Stimulated activated naive CD8-positive, alpha-beta T cell treated with anti-CD3 and anti-CD28 coated beads, Interleukin-15, Interleukin-2, amounts not matched to agents 100 U/mL and 50 U/mL, for 24 hours (primary cell): ENCODE measurements around the gene PCDHGB1.
"Not testable (repeated sequence)": the region's sequence is repeated elsewhere in the genome, so short reads cannot be mapped to it uniquely, and the experiment has no call there.

Source experiments
- ATAC-seq: fragments of 150-1000 bp; cut with Tn5 transposase; one replicate; pipeline ENCODE4 v1.10.0; 2021
- DNase-seq: peaks from one replicate; pipeline ENCODE4 v3.0.0; 2021

Gene PCDHGB1

GRCh38 chr5:141346017-141346416 is 3.9 kb upstream of the PCDHGB1 start:
- DNase-seq, ATAC-seq: not testable (repeated sequence)

DNA sequence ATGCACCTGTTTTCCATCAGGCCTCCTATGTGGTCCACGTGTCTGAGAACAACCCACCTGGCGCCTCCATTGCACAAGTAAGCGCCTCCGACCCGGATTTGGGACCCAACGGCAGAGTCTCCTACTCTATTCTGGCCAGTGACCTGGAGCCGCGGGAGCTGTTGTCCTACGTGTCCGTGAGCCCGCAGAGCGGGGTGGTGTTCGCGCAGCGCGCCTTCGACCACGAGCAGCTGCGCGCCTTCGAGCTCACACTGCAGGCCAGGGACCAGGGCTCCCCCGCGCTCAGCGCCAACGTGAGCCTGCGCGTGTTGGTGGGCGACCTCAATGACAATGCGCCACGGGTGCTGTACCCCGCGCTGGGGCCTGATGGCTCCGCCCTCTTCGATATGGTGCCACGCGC is 1.7 kb downstream of the PCDHGB1 start:
- ATAC-seq (no peak), DNase-seq (no peak)

- no peak for ATAC-seq
- no peak for DNase-seq
Measured at GRCh38 chr5:141354900-141355469, 5.1 kb downstream of the PCDHGB1 start, which contains the start of gene PCDHGA4. Gene PCDHGA4 (plus strand): TSS chr5:141355021. CDS start chr5:141355108, 87 bp downstream.

GRCh38 chr5:141355641-141356040 is 5.7 kb downstream of the PCDHGB1 start:
- DNase-seq (no peak), ATAC-seq (no peak)

DNA sequence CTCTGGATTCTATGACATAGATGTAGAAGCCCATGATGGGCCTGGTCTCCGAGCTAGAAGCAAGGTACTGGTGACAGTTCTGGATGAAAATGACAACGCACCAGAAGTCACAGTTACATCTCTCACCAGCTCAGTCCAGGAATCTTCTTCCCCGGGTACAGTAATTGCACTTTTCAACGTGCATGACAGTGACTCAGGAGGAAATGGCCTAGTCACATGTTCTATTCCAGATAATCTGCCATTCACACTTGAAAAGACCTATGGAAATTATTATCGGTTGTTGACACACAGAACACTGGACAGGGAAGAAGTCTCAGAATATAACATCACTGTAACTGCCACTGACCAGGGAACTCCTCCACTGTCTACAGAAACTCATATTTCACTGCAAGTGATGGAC is 6.2 kb downstream of the PCDHGB1 start:
- no peak for ATAC-seq
- no peak for DNase-seq

DNA sequence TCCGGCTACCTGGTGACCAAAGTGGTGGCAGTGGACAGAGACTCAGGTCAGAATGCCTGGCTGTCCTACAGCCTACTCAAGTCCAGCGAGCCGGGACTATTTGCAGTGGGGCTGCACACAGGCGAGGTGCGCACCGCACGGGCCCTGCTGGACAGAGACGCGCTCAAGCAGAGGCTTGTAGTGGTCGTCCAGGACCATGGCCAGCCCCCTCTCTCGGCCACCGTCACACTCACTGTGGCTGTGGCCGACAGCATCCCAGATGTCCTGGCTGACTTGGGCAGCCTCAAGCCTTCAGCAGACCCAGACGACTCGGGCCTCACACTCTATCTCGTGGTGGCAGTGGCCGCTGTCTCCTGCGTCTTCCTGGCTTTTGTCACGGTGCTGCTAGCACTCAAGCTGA is 7.1 kb downstream of the PCDHGB1 start:
- ATAC-seq (peak; percentile 19), DNase-seq (no peak)

GRCh38 chr5:141359790-141360426 is 10.0 kb downstream of the PCDHGB1 start, which contains the start of gene PCDHGB2:
Gene PCDHGB2 (plus strand): TSS chr5:141359994. CDS start chr5:141360136, 142 bp downstream.
- DNase-seq = no peak
- no peak for ATAC-seq

GRCh38 chr5:141360685-141361084 is 10.8 kb downstream of the PCDHGB1 start:
- no peak for DNase-seq
- ATAC-seq = no peak

GRCh38 chr5:141362719-141363118 is 12.8 kb downstream of the PCDHGB1 start:
- no peak for ATAC-seq

DNA sequence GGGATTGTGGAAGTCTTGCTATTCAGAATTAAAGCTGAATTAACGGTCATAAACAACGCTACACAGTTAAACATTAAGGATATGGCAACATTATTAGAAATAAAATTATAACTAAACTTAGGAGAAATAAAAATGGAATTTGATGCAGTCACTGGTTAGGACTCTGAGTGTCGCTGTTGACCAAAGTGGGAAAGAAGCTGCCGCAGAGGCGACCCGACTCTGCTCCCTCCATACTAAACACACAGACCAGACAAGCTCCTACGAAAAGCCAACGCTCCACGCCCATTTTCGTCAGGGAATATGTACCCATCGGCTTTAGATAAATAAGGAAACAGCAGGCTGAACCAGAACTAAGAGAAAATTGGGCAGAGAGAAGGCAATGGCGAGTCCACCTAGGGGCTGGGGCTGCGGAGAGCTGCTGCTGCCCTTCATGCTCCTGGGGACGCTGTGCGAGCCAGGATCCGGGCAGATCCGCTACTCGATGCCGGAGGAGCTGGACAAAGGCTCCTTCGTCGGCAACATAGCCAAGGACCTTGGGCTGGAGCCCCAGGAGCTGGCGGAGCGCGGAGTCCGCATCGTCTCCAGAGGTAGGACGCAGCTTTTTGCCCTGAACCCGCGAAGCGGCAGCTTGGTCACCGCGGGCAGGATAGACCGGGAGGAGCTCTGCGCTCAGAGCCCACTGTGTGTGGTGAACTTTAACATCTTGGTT is 14.2 kb downstream of the PCDHGB1 start, which contains the start of gene PCDHGA5:
PCDHGA5 (plus strand) TSS at position 211 of the 709 bp plus-strand sequence; CDS start at position 380, 169 bp downstream.
- no peak for ATAC-seq

More at GRCh38 chr5:141362719-141363118, 12.8 kb downstream of the PCDHGB1 start:
- no peak for DNase-seq

GRCh38 chr5:141366016-141366896 is 16.4 kb downstream of the PCDHGB1 start:
- no peak for ATAC-seq
- DNase-seq = no peak

More for the DNA sequence above, 14.2 kb downstream of the PCDHGB1 start, which contains the start of gene PCDHGA5:
- DNase-seq = no peak

GRCh38 chr5:141369994-141370848 is 20.3 kb downstream of the PCDHGB1 start, which contains the start of gene PCDHGB3:
Gene PCDHGB3 (plus strand): TSS chr5:141370242. CDS start chr5:141370395, 153 bp downstream.
- DNase-seq = no peak
- ATAC-seq = no peak

GRCh38 chr5:141371572-141372475 is 21.9 kb downstream of the PCDHGB1 start:
- DNase-seq (no peak), ATAC-seq (no peak)

DNA sequence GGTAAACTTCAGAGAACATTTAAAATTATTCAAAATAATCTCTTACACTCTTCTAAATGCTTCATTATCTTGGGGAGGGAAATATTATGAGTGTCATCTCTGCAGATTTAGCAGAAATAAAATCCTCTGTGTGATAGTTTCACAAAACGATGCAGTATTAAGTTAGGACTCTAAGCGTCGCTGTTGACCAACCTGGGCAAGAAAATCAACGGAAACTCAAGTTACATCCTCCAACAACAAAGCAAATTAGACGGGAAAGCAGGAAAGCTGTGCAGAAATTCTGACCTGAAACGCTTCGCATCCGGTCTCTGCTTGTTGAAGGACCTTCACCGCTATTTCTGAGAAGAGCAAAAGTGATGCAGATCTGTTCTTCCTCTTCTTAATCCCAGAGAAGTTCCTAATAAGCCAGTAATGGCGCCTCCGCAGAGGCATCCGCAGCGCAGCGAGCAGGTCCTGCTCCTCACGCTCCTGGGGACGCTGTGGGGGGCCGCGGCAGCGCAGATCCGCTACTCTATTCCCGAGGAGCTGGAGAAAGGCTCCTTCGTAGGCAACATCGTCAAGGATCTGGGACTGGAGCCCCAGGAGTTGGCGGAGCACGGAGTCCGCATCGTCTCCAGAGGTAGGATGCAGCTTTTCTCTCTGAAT is 23.9 kb downstream of the PCDHGB1 start, which contains the start of gene PCDHGA6:
PCDHGA6 (plus strand) TSS at position 219 of the 645 bp plus-strand sequence; CDS start at position 412, 193 bp downstream.
- DNase-seq = no peak
- ATAC-seq = no peak

GRCh38 chr5:141374627-141375026 is 24.7 kb downstream of the PCDHGB1 start:
- DNase-seq (no peak), ATAC-seq (no peak)

DNA sequence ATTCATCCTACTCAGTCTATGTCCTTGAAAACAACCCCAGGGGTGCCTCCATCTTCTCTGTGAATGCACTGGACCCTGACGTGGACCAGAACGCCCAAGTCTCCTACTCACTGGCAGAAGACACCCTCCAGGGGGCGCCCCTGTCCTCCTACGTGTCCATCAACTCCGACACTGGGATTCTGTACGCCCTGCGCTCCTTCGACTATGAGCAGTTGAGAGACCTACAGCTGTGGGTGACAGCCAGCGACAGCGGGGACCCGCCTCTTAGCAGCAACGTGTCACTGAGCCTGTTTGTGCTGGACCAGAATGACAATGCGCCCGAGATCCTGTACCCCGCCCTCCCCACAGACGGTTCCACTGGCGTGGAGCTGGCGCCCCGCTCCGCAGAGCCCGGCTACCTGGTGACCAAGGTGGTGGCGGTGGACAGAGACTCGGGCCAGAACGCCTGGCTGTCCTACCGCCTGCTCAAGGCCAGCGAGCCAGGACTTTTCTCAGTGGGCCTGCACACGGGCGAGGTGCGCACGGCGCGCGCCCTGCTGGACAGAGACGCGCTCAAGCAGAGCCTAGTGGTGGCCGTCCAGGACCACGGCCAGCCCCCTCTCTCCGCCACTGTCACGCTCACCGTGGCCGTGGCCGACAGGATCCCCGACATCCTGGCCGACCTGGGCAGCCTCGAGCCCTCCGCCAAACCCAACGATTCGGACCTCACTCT is 25.7 kb downstream of the PCDHGB1 start:
- not testable (repeated sequence) for ATAC-seq, DNase-seq

GRCh38 chr5:141382469-141383294 is 32.8 kb downstream of the PCDHGB1 start, which contains the start of gene PCDHGA7:
Gene PCDHGA7 (plus strand): TSS chr5:141382742. CDS start chr5:141382900, 158 bp downstream.
- ATAC-seq (no peak), DNase-seq (no peak)
